Mesendoderm (in vitro differentiated cells): ENCODE measurements around the gene TBL3.

Experiments used
- DNase-seq: peaks from one replicate; pipeline ENCODE4 v3.0.0; 2013
- H2AK5ac ChIP-seq: 2 replicates; pipeline ENCODE4 v1.6.1; 2013; ENCODE audit warnings: low read length, inconsistent platforms
- H2BK120ac ChIP-seq: 2 replicates; pipeline ENCODE4 v1.6.1; 2013; ENCODE audit warnings: low read depth, mild to moderate bottlenecking, low read length, moderate library complexity, mixed read lengths
- H2BK15ac ChIP-seq: replicated peaks from 2 replicates; pipeline ENCODE4 v1.6.1; 2013; ENCODE audit warnings: low read depth, mild to moderate bottlenecking, moderate library complexity
- H2BK5ac ChIP-seq: 2 replicates; pipeline ENCODE4 v1.6.1; 2013; ENCODE audit warnings: low read length, inconsistent platforms
- H3K18ac ChIP-seq: 2 replicates; pipeline ENCODE4 v1.6.1; 2013; ENCODE audit warnings: mild to moderate bottlenecking, low read length, mixed read lengths
- H3K23ac ChIP-seq: one replicate; pipeline ENCODE4 v1.6.1; 2013; ENCODE audit warnings: low read length
- H3K27ac ChIP-seq: 2 replicates; pipeline ENCODE4 v1.5.1; 2013; ENCODE audit warnings: low read depth, mild to moderate bottlenecking, inconsistent platforms, low read length, moderate library complexity
- H3K27me3 ChIP-seq: 2 replicates; pipeline ENCODE4 v1.6.1; 2013; ENCODE audit warnings: low read length, control low read depth, mild to moderate bottlenecking, inconsistent platforms; ENCODE audit not compliant: insufficient read depth, poor library complexity
- H3K36me3 ChIP-seq: 2 replicates; pipeline ENCODE4 v1.6.1; 2013; ENCODE audit warnings: low read length, inconsistent platforms; ENCODE audit not compliant: control insufficient read depth, insufficient read depth
- H3K4ac ChIP-seq: one replicate; pipeline ENCODE4 v1.6.1; 2013; ENCODE audit warnings: low read depth, mild to moderate bottlenecking, low read length, moderate library complexity
- H3K4me1 ChIP-seq: 2 replicates; pipeline ENCODE4 v1.6.1; 2013; ENCODE audit warnings: low read depth, low read length, inconsistent platforms; ENCODE audit not compliant: control insufficient read depth
- H3K4me2 ChIP-seq: 2 replicates; pipeline ENCODE4 v1.6.1; 2013; ENCODE audit warnings: low read length
- H3K4me3 ChIP-seq: 2 replicates; pipeline ENCODE4 v1.5.1; 2013; ENCODE audit warnings: mild to moderate bottlenecking, low read length
- H3K56ac ChIP-seq: one replicate; pipeline ENCODE4 v1.6.1; 2013; ENCODE audit warnings: low read length
- H3K79me1 ChIP-seq: 2 replicates; pipeline ENCODE4 v1.6.1; 2013; ENCODE audit warnings: low read length, inconsistent platforms
- H3K79me2 ChIP-seq: 2 replicates; pipeline ENCODE4 v1.6.1; 2013; ENCODE audit warnings: mild to moderate bottlenecking, low read length; ENCODE audit not compliant: control insufficient read depth, insufficient read depth
- H3K9ac ChIP-seq: 2 replicates; pipeline ENCODE4 v1.6.1; 2013; ENCODE audit warnings: low read length, inconsistent platforms
- H4K5ac ChIP-seq: one replicate; pipeline ENCODE4 v1.6.1; 2013; ENCODE audit warnings: low read length
- H4K8ac ChIP-seq: one replicate; pipeline ENCODE4 v1.6.1; 2013; ENCODE audit warnings: low read depth, mild to moderate bottlenecking, control low read depth, low read length, moderate library complexity
- WGBS: extraction: QIAGEN DNeasy Blood & Tissue Kit; methylation state at CpG from one replicate; pipeline ENCODE4 v1.1.7; 2013; ENCODE audit warnings: low lambda C conversion rate, missing lambda C conversion rate; ENCODE audit not compliant: insufficient coverage; ENCODE audit errors: extremely low coverage; 5-methylcytosine and 5-hydroxymethylcytosine counted together

The TBL3 gene

GRCh38 chr16:1972490-1972877, 631 bp downstream of the TBL3 start:
- no peak overlapping the region for H2BK15ac ChIP-seq
- H3K4me1 ChIP-seq: no peaks in the 10 kb centered on the region
- H3K27me3 ChIP-seq: no peaks in the 10 kb centered on the region
- no peak overlapping the region for H2BK120ac ChIP-seq
- H3K23ac ChIP-seq: no peak overlapping the region
- H3K4me3 ChIP-seq: peak overlapping the region; percentile 86
- H3K4ac ChIP-seq: peak overlapping the region; percentile 25
- H3K56ac ChIP-seq: peak overlapping the region; percentile 90
- H2AK5ac ChIP-seq: no peak overlapping the region
- H3K79me2 ChIP-seq: peaks cover 13% of the 10 kb centered on the region
- peak; percentile 47 for DNase-seq
- peak overlapping the region; percentile 38 for H3K4me2 ChIP-seq
- no peak overlapping the region for H4K5ac ChIP-seq
- H4K8ac ChIP-seq: no peak overlapping the region
- H3K9ac ChIP-seq: peak overlapping the region; percentile 89
- no peak overlapping the region for H3K18ac ChIP-seq
- peaks cover 4% of the 10 kb centered on the region for H3K36me3 ChIP-seq
- H3K27ac ChIP-seq: no peak overlapping the region
- no CpG with 5 or more reads among the region's 22 CpGs for WGBS
- H3K79me1 ChIP-seq: peaks cover 5% of the 10 kb centered on the region
- no peak overlapping the region for H2BK5ac ChIP-seq

- Histone ChIP-seq H3K9ac (no peak overlapping the region), H2BK15ac (no peak overlapping the region), H3K4me2 (no peak overlapping the region), H2BK120ac (no peak overlapping the region), H2BK5ac (no peak overlapping the region), H4K8ac (no peak overlapping the region), H3K36me3 (peaks cover 4% of the 10 kb centered on the region), H4K5ac (no peak overlapping the region), H3K4me3 (no peak overlapping the region), H3K4me1 (no peaks in the 10 kb centered on the region), H3K79me2 (peaks cover 13% of the 10 kb centered on the region), H3K27me3 (no peaks in the 10 kb centered on the region), H3K79me1 (peaks cover 5% of the 10 kb centered on the region), H3K18ac (no peak overlapping the region), H3K23ac (no peak overlapping the region), H3K56ac (no peak overlapping the region), H3K4ac (no peak overlapping the region), H2AK5ac (no peak overlapping the region), H3K27ac (no peak overlapping the region)
- DNase-seq: no peak
- no CpG with 5 or more reads among the region's 16 CpGs for WGBS
Measured at GRCh38 chr16:1973461-1974156, 1.8 kb downstream of the TBL3 start.

GRCh38 chr16:1974157-1975070, 2.6 kb downstream of the TBL3 start:
- no peak overlapping the region for H2BK15ac ChIP-seq
- H3K4ac ChIP-seq: no peak overlapping the region
- no peak overlapping the region for H3K9ac ChIP-seq
- no peak overlapping the region for H3K4me3 ChIP-seq
- no peak overlapping the region for H2BK5ac ChIP-seq
- no CpG with 5 or more reads among the region's 42 CpGs for WGBS
- H3K36me3 ChIP-seq: peaks cover 4% of the 10 kb centered on the region
- peaks cover 13% of the 10 kb centered on the region for H3K79me2 ChIP-seq
- no peak for DNase-seq
- H2BK120ac ChIP-seq: no peak overlapping the region
- H3K79me1 ChIP-seq: peaks cover 5% of the 10 kb centered on the region
- no peak overlapping the region for H3K56ac ChIP-seq
- no peak overlapping the region for H4K8ac ChIP-seq
- H3K27ac ChIP-seq: no peak overlapping the region
- H3K23ac ChIP-seq: no peak overlapping the region
- H3K4me1 ChIP-seq: no peaks in the 10 kb centered on the region
- H4K5ac ChIP-seq: no peak overlapping the region
- H3K4me2 ChIP-seq: no peak overlapping the region
- H2AK5ac ChIP-seq: no peak overlapping the region
- H3K18ac ChIP-seq: no peak overlapping the region
- H3K27me3 ChIP-seq: no peaks in the 10 kb centered on the region

GRCh38 chr16:1975432-1976215, 3.8 kb downstream of the TBL3 start:
- no peak overlapping the region for H3K9ac ChIP-seq
- no peak overlapping the region for H2BK5ac ChIP-seq
- no peak overlapping the region for H3K4me3 ChIP-seq
- H4K8ac ChIP-seq: no peak overlapping the region
- H3K27me3 ChIP-seq: peaks cover 1% of the 10 kb centered on the region
- no peak overlapping the region for H3K4me2 ChIP-seq
- H3K27ac ChIP-seq: no peak overlapping the region
- no peak overlapping the region for H4K5ac ChIP-seq
- H3K56ac ChIP-seq: no peak overlapping the region
- peaks cover 4% of the 10 kb centered on the region for H3K36me3 ChIP-seq
- no peak overlapping the region for H3K18ac ChIP-seq
- no peaks in the 10 kb centered on the region for H3K4me1 ChIP-seq
- H2AK5ac ChIP-seq: no peak overlapping the region
- no peak for DNase-seq
- H3K79me1 ChIP-seq: peaks cover 5% of the 10 kb centered on the region
- no CpG with 5 or more reads among the region's 33 CpGs for WGBS
- H3K4ac ChIP-seq: no peak overlapping the region
- no peak overlapping the region for H2BK120ac ChIP-seq
- no peak overlapping the region for H3K23ac ChIP-seq
- no peak overlapping the region for H2BK15ac ChIP-seq
- H3K79me2 ChIP-seq: peaks cover 13% of the 10 kb centered on the region

- no peak overlapping the region for H3K27ac ChIP-seq
- no peak overlapping the region for H3K4me2 ChIP-seq
- peaks cover 13% of the 10 kb centered on the region for H3K79me2 ChIP-seq
- DNase-seq: no peak
- WGBS: no CpG with 5 or more reads among the region's 8 CpGs
- peaks cover 4% of the 10 kb centered on the region for H3K79me1 ChIP-seq
- no peak overlapping the region for H2BK120ac ChIP-seq
- H2AK5ac ChIP-seq: no peak overlapping the region
- H3K56ac ChIP-seq: no peak overlapping the region
- no peaks in the 10 kb centered on the region for H3K4me1 ChIP-seq
- no peak overlapping the region for H2BK15ac ChIP-seq
- no peak overlapping the region for H3K18ac ChIP-seq
- no peak overlapping the region for H3K9ac ChIP-seq
- H3K36me3 ChIP-seq: peaks cover 4% of the 10 kb centered on the region
- no peak overlapping the region for H3K4ac ChIP-seq
- H2BK5ac ChIP-seq: no peak overlapping the region
- peaks cover 7% of the 10 kb centered on the region for H3K27me3 ChIP-seq
- H3K4me3 ChIP-seq: no peak overlapping the region
- no peak overlapping the region for H3K23ac ChIP-seq
- no peak overlapping the region for H4K8ac ChIP-seq
- H4K5ac ChIP-seq: no peak overlapping the region
Measured at GRCh38 chr16:1976216-1976520, 4.3 kb downstream of the TBL3 start.
